SK-N-SH (cell line): ENCODE measurements around the gene RHOBTB3.

Source experiments
- FOXM1 ChIP-seq: IDR thresholded peaks from 2 replicates; pipeline ENCODE4 v1.4.0; 2012; ENCODE audit warnings: low read depth, mild to moderate bottlenecking
- GABPA ChIP-seq: IDR thresholded peaks from 2 replicates; pipeline ENCODE4 v1.4.0; 2012; ENCODE audit warnings: low read depth, mild to moderate bottlenecking
- YY1 ChIP-seq: IDR thresholded peaks from 2 replicates; pipeline ENCODE4 v1.4.0; 2012; ENCODE audit warnings: low read depth, mild to moderate bottlenecking
- TF ChIP-seq, protein P1 (sequence below): fragments of 200-600 bp; sonication (generic); IDR thresholded peaks from 2 replicates; pipeline ENCODE4 v1.6.1; 2017; ENCODE audit warnings: antibody characterized with exemption, mild to moderate bottlenecking, moderate library complexity

GRCh38 chr5:95827892-95828246 is 96.7 kb downstream of the RHOBTB3 start:
- TF ChIP-seq, protein P1, sequence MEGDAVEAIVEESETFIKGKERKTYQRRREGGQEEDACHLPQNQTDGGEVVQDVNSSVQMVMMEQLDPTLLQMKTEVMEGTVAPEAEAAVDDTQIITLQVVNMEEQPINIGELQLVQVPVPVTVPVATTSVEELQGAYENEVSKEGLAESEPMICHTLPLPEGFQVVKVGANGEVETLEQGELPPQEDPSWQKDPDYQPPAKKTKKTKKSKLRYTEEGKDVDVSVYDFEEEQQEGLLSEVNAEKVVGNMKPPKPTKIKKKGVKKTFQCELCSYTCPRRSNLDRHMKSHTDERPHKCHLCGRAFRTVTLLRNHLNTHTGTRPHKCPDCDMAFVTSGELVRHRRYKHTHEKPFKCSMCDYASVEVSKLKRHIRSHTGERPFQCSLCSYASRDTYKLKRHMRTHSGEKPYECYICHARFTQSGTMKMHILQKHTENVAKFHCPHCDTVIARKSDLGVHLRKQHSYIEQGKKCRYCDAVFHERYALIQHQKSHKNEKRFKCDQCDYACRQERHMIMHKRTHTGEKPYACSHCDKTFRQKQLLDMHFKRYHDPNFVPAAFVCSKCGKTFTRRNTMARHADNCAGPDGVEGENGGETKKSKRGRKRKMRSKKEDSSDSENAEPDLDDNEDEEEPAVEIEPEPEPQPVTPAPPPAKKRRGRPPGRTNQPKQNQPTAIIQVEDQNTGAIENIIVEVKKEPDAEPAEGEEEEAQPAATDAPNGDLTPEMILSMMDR = no peak
- no peak for TF ChIP-seq FOXM1
- TF ChIP-seq GABPA = no peak
- TF ChIP-seq YY1 = no peak
